GM18511 (cell line): ENCODE data around the gene BCAN.

ENCODE experiments used
- ATAC-seq: cut with Tn5 transposase; IDR thresholded peaks from one replicate; pipeline ENCODE4 v1.9.1; 2021; ENCODE audit warnings: mild to moderate bottlenecking, moderate library complexity; ENCODE audit not compliant: unreplicated experiment

BCAN gene

GRCh38 chr1:156675210-156676113 is 33.5 kb downstream of the BCAN start:
- no peak for ATAC-seq

GRCh38 chr1:156676114-156676819 is 34.4 kb downstream of the BCAN start:
- no peak for ATAC-seq

- ATAC-seq, result no peak
These were observed 35.1 kb downstream of the BCAN start, which contains the start of gene NES for GRCh38 chr1:156676820-156677615. Gene NES (minus strand): TSS chr1:156677407. CDS start chr1:156677264, 143 bp downstream.

- no peak for ATAC-seq
These were observed 36.0 kb downstream of the BCAN start for GRCh38 chr1:156677616-156678596.

- no peak for ATAC-seq
These were observed 38.1 kb downstream of the BCAN start for GRCh38 chr1:156680056-156680455.

- ATAC-seq, result no peak
These were observed 39.5 kb downstream of the BCAN start for GRCh38 chr1:156681196-156681960.

- no peak for ATAC-seq
These were observed 40.4 kb downstream of the BCAN start for GRCh38 chr1:156682166-156682890.

- no peak for ATAC-seq
These were observed 42.4 kb downstream of the BCAN start for GRCh38 chr1:156684227-156684782.

- ATAC-seq, result no peak
These were observed 47.4 kb downstream of the BCAN start for GRCh38 chr1:156689035-156689952.

GRCh38 chr1:156689953-156690674 is 48.2 kb downstream of the BCAN start:
- no peak for ATAC-seq

GRCh38 chr1:156690675-156691036 is 48.7 kb downstream of the BCAN start:
- no peak for ATAC-seq

GRCh38 chr1:156691191-156691590 is 49.3 kb downstream of the BCAN start:
- no peak for ATAC-seq

GRCh38 chr1:156691665-156692440 is 49.9 kb downstream of the BCAN start:
- ATAC-seq, result no peak

GRCh38 chr1:156692441-156692924 is 50.6 kb downstream of the BCAN start:
- no peak for ATAC-seq

- ATAC-seq, result no peak
These were observed 51.3 kb downstream of the BCAN start for GRCh38 chr1:156692925-156693847.
